ENCODE measurements around the gene THAP3. TPM values are rescaled to one million over a fixed set of nuclear protein-coding genes. Genes with fewer than 3 reads are reported as not detected.

The THAP3 gene
- total and polyA plus RNA-seq, 2 of the 4 experiments (the other 2 are of a cell fraction): 14.2 to 14.9 TPM

DNA sequence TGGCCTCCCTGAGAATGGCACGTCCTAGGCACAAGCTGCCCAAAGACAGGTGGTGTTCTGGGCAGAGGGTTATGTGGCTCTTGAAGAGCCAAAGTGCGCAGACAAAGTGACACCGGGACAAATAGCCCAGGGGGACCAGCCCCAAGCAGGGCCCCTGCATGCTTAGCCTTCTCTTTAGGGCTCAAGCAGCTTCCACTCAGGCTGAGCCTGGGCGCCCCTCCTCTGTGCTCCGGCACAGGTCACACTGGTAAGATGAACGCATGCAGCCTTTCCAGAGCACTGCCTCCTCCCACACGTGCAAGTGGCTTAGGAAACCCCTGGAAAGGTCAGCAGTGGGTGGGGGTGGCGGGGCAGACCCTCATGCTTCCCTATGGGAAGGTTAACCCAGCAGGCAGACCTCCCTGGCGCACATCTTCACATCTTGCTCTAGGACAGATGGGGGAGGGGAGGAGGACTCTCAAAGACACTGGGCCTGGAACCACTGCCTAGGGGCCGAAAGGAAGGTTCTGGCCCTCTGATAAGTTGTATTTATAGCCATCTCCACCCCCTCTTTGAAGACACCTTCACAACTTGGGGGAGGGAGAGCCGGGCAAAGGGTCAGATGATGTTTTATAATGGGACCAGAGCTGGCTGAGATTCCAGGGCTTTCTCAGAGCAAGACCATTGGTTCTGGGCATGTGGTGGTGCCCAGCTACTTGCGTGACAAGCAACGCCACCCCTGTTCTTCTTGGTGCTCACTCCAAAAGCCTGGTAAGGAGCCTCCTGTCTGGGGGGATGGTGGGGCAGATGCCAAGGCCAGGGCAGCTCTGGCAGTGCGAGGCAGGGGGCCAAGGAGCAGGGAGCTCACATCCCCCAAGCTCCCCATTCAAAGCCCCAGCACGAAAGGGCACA lies 27.5 kb upstream of the THAP3 start:
- H3K56ac ChIP-seq (ENCODE audit: extremely low read depth, insufficient read depth, low read length): no peak overlapping the region
- H3K9ac ChIP-seq (ENCODE audit: low read depth, low read length): no peak overlapping the region
- peak overlapping the region; percentile 30 for H2AK9ac ChIP-seq (replicated peaks; ENCODE audit: low read depth, low read length, poor library complexity)
- H2BK120ac ChIP-seq (ENCODE audit: low read depth, low read length): no peak overlapping the region
- H2BK15ac ChIP-seq (ENCODE audit: low read depth, low read length): no peak overlapping the region
- ChIA-PET POLR2A (ENCODE audit: unreplicated experiment) (no interaction called here), CTCF (no interaction called here)
- BruUV-seq (replicated peaks): no TSS peak
- H3K14ac ChIP-seq (replicated peaks; ENCODE audit: low read depth, low read length): no peak overlapping the region
- no peaks in the 10 kb centered on the region for H3K27me3 ChIP-seq (ENCODE audit: control insufficient read depth, insufficient read depth, low read length)
- peaks cover 10% of the 10 kb centered on the region for H3K9me1 ChIP-seq (ENCODE audit: insufficient read depth, low read length)
- no peak overlapping the region for H3K27ac ChIP-seq (ENCODE audit: insufficient read depth, low read length)
- H4K20me1 ChIP-seq (ENCODE audit: insufficient read depth, low read length): peaks cover 90% of the 10 kb centered on the region
- H3K4me2 ChIP-seq (ENCODE audit: low read depth, low read length): no peak overlapping the region
- H3K79me1 ChIP-seq (ENCODE audit: low read depth in 1 of 2, low read length in 2 of 2): peaks cover 13 to 83% of the 10 kb centered on the region in 2 experiments
- peaks cover 63% of the 10 kb centered on the region for H3K36me3 ChIP-seq (ENCODE audit: control insufficient read depth, insufficient read depth, low read length)
- H2BK5ac ChIP-seq (ENCODE audit: low read depth, low read length, poor library complexity, severe bottlenecking): no peak overlapping the region
- H2BK20ac ChIP-seq (ENCODE audit: low read depth, low read length): no peak overlapping the region
- no peak overlapping the region for H3K4me3 ChIP-seq (ENCODE audit: insufficient read depth, low read depth, low read length)
- DNase-seq (no peak), ATAC-seq (ENCODE audit: low read depth) (no peak)
- WGBS, 2 experiments (ENCODE audit: extremely low coverage in 2 of 2, insufficient read length in 1 of 2): 60% methylated on average over 2 of the region's 15 CpGs; no CpG with 5 or more reads in 1 of the 2 experiments
- in situ Hi-C loops (cut with MboI; ENCODE audit: low sequenced_read_pairs) (no loop called here), intact Hi-C loops (cut with micrococcal nuclease) (no loop called here), dilution Hi-C loops (cut with HindIII; ENCODE audit: low sequenced_read_pairs, unreplicated experiment) (no loop called here)
- H2AK5ac ChIP-seq (ENCODE audit: low read depth, low read length): no peak overlapping the region
- H2AFZ ChIP-seq (replicated peaks; ENCODE audit: low read length, poor library complexity): peak overlapping the region; percentile 43
- no peak for TF ChIP-seq BHLHE40 (IDR thresholded peaks at IDR 0.05; ENCODE audit: low read depth, low read length)
- no peak for TF ChIP-seq CHD1 (IDR thresholded peaks at IDR 0.05; ENCODE audit: low read depth, low read length)
- no peak for TF ChIP-seq POLR2A (IDR thresholded peaks at IDR 0.05; ENCODE audit: low read depth, low read length)
- TF ChIP-seq, protein P1, sequence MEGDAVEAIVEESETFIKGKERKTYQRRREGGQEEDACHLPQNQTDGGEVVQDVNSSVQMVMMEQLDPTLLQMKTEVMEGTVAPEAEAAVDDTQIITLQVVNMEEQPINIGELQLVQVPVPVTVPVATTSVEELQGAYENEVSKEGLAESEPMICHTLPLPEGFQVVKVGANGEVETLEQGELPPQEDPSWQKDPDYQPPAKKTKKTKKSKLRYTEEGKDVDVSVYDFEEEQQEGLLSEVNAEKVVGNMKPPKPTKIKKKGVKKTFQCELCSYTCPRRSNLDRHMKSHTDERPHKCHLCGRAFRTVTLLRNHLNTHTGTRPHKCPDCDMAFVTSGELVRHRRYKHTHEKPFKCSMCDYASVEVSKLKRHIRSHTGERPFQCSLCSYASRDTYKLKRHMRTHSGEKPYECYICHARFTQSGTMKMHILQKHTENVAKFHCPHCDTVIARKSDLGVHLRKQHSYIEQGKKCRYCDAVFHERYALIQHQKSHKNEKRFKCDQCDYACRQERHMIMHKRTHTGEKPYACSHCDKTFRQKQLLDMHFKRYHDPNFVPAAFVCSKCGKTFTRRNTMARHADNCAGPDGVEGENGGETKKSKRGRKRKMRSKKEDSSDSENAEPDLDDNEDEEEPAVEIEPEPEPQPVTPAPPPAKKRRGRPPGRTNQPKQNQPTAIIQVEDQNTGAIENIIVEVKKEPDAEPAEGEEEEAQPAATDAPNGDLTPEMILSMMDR (conservative IDR thresholded peaks at IDR 0.05; ENCODE audit: low read depth, low read length): no peak
- no peak for TF ChIP-seq RCOR1 (IDR thresholded peaks at IDR 0.05; ENCODE audit: insufficient replicate concordance, low read length)
- no peak for TF ChIP-seq SMC3 (IDR thresholded peaks at IDR 0.05; ENCODE audit: low read depth, low read length)
- TF ChIP-seq, protein P2, sequence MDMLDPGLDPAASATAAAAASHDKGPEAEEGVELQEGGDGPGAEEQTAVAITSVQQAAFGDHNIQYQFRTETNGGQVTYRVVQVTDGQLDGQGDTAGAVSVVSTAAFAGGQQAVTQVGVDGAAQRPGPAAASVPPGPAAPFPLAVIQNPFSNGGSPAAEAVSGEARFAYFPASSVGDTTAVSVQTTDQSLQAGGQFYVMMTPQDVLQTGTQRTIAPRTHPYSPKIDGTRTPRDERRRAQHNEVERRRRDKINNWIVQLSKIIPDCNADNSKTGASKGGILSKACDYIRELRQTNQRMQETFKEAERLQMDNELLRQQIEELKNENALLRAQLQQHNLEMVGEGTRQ (IDR thresholded peaks at IDR 0.05; ENCODE audit: low read depth, low read length): no peak
- TF ChIP-seq MAZ (IDR thresholded peaks at IDR 0.05; ENCODE audit: borderline replicate concordance, low read depth, low read length): no peak
- TF ChIP-seq, protein P3, sequence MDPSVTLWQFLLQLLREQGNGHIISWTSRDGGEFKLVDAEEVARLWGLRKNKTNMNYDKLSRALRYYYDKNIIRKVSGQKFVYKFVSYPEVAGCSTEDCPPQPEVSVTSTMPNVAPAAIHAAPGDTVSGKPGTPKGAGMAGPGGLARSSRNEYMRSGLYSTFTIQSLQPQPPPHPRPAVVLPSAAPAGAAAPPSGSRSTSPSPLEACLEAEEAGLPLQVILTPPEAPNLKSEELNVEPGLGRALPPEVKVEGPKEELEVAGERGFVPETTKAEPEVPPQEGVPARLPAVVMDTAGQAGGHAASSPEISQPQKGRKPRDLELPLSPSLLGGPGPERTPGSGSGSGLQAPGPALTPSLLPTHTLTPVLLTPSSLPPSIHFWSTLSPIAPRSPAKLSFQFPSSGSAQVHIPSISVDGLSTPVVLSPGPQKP (IDR thresholded peaks at IDR 0.05; ENCODE audit: borderline replicate concordance, low read depth, low read length): no peak
- H3K9me3 ChIP-seq (ENCODE audit: control insufficient read depth, insufficient read depth, low read length): no peaks in the 10 kb centered on the region
- peaks cover 4% of the 10 kb centered on the region for H3K4me1 ChIP-seq (ENCODE audit: control insufficient read depth, insufficient read depth, low read length)
- no peak overlapping the region for H4K8ac ChIP-seq (ENCODE audit: low read depth in 2 of 2, low read length in 2 of 2)
- no peak overlapping the region for H3K4ac ChIP-seq (ENCODE audit: low read depth, low read length)
- no peak overlapping the region for H4K5ac ChIP-seq (ENCODE audit: low read depth, low read length)
- H4K91ac ChIP-seq (ENCODE audit: insufficient read depth, low read depth, low read length): no peak overlapping the region
- no peak overlapping the region for H3K18ac ChIP-seq (ENCODE audit: low read depth, low read length)
- no peak overlapping the region for H3K23ac ChIP-seq (ENCODE audit: low read depth, low read length)
